GM18951 (cell line): ENCODE results near the gene MAG.

ENCODE experiments used
- POLR2A ChIP-seq: IDR thresholded peaks from 4 replicates; pipeline ENCODE4 v1.6.1; 2011; ENCODE audit warnings: mild to moderate bottlenecking; ENCODE audit not compliant: insufficient read length, insufficient read depth; ENCODE audit errors: extremely low read depth
- in situ Hi-C: fragments of 300-500 bp; cut with MboI; formaldehyde crosslinking; loops from one replicate; pipeline ENCODE4 v1.12.0; 2022; ENCODE audit warnings: low sequenced_read_pairs, mixed read lengths, inconsistent platforms; ENCODE audit not compliant: unreplicated experiment

MAG gene

DNA sequence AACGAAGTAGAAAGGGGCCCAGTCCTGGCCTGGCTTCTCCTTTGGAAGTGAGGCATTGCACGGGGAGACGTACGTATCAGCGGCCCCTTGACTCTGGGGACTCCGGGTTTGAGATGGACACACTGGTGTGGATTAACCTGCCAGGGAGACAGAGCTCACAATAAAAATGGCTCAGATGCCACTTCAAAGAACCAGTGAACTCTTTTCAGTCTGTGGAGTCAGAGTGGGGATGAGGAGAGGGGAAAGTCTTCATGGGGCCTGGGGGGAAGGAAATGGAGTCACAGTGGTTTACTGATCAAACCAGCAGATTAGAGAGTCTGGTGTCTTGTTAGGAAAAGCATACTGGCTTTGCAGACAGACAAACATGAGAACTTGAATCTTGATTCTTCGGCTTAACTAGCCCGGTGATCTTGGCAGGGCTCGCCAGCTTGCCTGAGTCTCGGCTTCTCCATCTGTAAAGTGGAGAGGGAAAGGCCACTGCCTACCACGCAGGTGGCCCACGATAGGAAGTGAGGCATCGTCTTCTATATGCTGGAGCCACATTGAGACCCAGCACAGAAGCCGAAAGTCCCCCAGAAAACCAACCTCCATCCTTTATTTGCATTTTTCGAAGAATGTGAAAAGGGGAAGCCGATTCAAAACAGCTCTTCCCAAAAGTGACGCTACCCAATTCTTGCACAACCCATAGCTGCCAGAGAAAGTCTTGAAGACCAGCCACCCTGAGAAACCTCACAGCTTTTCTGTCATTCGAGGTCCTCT lies 55.4 kb downstream of the MAG start, which contains the start of gene FFAR1:
TSS of gene FFAR1 (plus strand) at position 732 of the 759 bp plus-strand sequence. CDS start 3,650 bp downstream, outside the sequence.
- in situ Hi-C loops, result no loop called here
- TF ChIP-seq POLR2A, result peak; percentile 51

DNA sequence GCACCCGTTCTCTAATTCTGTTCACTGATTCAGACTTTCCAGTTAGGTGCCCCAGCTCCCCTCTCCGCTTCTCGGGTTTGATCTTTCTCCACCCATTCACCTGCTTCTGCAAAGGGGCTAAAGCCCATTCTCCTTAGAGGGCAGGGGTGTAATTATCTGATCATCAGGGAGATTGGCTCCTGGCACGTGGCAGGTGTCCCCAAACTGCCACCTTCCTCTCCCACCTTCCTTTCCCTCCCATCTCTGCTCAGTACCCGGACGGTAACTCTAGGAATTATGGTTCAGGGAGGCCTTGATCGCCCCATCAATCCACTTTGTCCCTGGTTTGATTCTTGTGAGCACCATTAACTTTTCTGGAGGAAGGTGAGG lies 56.0 kb downstream of the MAG start:
- in situ Hi-C loops, result no loop called here
- TF ChIP-seq POLR2A, result no peak

DNA sequence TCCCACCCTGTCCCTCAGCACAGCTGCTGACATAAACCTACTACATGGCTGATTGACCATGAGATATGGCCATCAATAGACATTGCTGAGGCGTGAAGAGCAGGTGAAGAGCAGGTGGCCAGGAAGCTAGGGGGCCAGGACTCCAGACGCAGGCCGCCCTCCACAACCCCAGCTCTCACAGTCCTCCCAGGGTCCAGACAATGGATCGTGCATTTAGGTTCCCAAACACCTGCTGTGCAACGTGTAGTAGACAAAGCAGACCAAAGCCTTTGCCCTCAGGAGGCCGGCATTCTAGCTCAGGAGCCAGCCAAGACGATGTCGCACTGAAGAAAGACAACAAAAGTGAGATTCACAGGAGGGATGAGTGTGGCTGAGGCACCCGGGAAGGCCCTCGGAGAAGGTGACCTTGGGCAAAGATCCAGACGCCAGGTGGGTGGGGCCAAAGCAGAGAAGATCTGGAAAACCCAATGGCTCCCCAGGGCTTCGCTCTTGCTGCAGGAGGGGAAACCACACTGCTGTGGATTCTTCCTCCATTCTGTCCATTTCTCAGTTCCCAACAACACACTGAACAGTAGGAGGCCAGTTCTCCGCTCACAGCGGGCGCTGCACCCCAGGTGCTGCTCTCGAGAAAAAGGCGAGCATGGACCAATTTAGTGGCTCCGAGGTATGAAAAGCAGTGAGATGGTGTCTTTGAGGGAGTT lies 57.1 kb downstream of the MAG start:
- in situ Hi-C loops, result no loop called here
- no peak for TF ChIP-seq POLR2A

DNA sequence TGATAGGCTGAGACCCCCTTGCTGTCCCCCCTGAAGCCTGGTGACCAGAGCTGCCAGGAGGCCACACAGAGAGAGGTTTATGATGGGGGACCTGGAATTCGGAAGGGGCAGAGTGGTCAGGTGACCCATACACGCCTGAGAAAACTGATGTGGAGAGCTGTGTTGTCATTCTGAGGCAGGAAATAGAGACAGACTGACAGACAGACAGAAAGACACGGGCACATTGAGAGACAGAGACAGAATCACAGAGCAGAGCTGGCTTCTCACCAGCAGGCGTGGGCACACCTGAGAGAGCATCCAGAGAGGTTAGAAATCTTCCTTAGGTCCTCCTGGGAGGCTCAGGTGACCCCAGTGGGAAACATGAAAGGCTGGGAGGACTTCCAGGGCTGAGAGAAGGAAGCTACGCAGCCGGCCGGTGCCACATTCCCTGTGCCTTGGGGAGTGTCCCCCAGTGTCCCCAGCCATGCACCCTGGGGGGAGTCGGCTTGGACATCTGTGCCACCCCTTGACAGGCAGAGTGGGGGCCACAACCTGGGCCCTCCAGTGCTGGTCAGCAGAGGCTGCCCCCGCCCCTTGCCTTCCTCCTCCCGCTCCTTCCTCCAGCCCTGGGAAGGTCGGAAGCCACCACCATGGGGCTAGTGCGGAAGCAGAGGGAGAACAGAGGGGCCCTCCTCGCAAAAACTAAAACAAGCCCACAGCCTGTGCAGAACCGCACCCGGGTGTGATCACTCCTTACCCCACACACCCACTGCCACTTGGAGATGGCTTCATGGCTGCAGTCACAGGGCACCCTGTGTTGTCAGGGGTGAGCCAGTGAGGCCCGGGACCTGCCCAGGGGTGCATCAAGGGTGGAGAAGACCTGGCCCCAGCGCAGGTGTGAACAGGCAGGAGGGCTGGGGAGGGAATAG lies 57.9 kb downstream of the MAG start:
- in situ Hi-C loops, result loop anchor here (5.0 kb wide), 1 partner anchor 122 kb away; no protein-coding TSS in a partner anchor
- no peak for TF ChIP-seq POLR2A

DNA sequence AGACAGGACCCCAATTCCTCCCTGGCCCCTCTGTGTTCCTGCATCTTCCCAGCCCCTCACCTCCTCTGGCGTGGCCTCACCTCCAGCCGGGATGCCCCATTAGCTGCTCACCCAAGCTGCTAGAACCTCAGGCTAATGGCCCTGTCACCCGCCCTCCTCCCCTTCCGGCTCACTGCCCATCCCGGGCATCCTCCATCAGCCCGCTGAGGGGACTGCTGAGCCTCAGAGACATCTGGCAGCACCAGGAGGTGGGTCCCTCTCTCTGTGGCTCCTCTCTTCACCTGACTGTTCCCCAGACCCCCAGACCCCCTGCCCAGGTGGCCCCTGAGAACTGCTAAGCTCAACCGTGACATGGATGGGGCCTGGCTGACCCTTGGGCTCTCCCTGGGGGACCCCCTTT lies 58.6 kb downstream of the MAG start:
- in situ Hi-C loops, result loop anchor here (5.0 kb wide), 1 partner anchor 122 kb away; no protein-coding TSS in a partner anchor
- no peak for TF ChIP-seq POLR2A

DNA sequence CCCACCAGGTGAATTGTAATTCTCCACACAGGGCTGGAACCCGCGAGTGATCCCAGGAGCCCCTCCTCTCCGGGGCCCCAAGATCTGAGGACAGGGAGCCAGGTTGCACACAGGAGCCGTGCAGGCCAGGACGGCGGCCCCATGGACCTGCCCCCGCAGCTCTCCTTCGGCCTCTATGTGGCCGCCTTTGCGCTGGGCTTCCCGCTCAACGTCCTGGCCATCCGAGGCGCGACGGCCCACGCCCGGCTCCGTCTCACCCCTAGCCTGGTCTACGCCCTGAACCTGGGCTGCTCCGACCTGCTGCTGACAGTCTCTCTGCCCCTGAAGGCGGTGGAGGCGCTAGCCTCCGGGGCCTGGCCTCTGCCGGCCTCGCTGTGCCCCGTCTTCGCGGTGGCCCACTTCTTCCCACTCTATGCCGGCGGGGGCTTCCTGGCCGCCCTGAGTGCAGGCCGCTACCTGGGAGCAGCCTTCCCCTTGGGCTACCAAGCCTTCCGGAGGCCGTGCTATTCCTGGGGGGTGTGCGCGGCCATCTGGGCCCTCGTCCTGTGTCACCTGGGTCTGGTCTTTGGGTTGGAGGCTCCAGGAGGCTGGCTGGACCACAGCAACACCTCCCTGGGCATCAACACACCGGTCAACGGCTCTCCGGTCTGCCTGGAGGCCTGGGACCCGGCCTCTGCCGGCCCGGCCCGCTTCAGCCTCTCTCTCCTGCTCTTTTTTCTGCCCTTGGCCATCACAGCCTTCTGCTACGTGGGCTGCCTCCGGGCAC lies 59.6 kb downstream of the MAG start:
- TF ChIP-seq POLR2A, result no peak
- in situ Hi-C loops, result loop anchor here (5.0 kb wide), 1 partner anchor 121 kb away; no protein-coding TSS in a partner anchor

DNA sequence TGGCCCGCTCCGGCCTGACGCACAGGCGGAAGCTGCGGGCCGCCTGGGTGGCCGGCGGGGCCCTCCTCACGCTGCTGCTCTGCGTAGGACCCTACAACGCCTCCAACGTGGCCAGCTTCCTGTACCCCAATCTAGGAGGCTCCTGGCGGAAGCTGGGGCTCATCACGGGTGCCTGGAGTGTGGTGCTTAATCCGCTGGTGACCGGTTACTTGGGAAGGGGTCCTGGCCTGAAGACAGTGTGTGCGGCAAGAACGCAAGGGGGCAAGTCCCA lies 60.2 kb downstream of the MAG start:
- in situ Hi-C loops, result loop anchor here (5.0 kb wide), 1 partner anchor 120 kb away; no protein-coding TSS in a partner anchor
- TF ChIP-seq POLR2A, result no peak

DNA sequence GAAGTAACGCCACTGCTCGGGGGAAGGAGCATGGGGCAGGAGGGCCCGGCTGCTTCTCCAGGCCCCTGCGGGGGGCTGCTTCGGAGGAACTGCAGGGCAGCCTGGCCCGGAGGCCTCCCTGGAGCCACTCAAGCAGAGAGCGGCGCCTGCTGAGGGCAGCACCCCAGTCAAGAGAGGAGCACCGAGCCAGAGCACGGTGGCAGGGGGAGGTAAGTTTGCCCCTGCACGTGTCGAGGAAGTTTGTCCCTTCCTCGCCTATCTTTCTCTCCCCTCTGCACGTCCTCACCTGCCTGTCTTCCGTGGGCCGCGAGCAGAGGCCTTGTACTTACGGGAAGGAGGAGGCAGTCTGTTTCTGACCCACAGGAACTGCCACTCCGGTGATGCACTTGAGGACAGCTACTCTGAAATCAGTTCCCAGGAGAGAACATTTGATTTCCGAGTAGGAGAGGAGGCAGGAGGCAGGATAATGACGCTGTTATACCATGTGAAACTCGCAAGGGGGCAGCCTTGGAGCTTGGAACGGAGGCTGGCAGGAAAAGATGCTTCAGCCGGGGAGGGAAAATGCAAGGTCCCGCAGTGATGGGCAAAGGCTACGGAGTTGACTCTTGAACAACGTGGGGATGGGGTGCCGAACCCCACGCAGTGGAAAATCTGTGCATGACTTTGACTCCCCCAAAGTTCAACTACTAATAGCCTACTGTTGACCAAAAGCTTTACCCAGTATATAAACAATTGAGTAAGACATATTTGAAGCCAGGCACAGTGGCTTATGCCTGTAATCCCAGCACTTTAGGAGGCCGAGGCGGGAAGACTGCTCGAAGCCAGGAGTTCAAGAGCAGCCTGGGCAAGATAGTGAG lies 60.7 kb downstream of the MAG start:
- no peak for TF ChIP-seq POLR2A
- in situ Hi-C loops, result loop anchor here (5.0 kb wide), 1 partner anchor 120 kb away; no protein-coding TSS in a partner anchor

DNA sequence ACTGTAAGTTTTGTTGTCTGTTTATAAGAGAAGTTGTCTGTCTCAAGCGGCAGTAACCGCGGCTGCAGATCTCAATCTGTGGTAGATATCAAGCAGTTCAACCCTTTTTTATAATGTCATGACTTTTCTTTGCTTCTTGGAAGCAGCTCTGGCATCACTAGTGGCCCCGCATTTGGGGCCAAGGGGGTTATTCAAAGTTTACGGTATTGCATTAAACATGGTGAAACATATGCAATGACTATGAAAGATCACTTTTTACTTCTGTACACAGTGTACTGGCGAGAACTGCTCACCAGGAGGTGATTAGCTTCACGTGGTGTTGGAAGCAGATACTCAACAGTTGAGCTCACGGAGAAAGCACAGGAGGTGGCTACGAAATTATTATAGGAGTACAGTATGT lies 61.7 kb downstream of the MAG start:
- TF ChIP-seq POLR2A, result no peak
- in situ Hi-C loops, result loop anchor here (5.0 kb wide), 1 partner anchor 119 kb away; no protein-coding TSS in a partner anchor

DNA sequence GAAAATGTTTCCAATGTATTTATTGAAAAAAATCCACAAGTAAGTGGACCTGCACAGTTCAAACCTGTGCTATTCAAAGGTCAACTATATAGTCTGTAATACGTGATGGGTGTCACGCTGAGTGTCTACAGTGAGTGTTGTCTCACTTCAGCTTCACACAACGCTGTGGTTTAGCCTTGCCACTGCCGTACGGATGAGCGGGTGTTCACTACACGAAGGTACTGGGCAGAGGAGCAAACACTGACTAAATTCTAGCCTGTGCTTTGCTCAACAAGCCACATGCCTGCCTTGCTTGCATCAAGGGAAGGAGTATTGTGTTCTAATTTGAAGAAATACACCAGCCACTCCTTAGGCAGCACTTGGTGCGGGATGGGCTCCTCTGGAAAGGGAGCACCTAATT lies 62.9 kb downstream of the MAG start:
- TF ChIP-seq POLR2A, result no peak
- in situ Hi-C loops, result loop anchor here (5.0 kb wide), 1 partner anchor 117 kb away; no protein-coding TSS in a partner anchor

DNA sequence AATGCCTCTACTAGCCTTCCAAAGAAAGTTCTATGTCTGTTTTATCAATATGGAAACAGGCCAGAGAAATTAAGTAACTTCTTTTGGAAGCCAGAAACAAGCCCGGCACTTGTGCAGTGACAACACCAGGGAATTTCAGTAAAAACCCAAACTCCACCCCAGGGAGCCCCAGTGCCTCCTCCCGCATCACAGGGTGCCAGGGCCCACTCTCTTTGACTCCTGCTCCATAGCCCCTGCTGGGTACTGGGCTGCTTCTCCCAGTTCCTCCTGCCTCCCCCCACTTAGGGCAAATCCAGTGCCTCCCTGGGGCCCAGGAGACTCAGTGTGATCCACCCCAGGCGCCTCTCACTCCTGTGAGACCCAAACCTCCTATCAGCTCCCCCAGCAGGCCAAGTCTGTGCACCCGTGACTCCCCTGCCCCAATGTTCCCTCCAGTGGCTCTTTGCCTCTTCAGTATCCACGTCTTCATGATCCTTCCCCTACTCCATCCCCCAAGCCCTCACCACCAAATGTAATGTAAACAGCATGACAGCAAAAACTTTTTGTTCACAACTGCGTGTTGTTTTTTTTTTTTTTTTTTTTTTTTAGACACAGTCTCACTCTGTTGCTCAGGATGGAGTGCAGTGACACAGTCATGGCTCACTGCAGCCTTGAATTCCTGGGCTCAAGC lies 64.0 kb downstream of the MAG start:
- no peak for TF ChIP-seq POLR2A
- in situ Hi-C loops, result no loop called here
